Brain microvascular endothelial cell (primary cell): Measurements from ENCODE around the gene KLHL3.

Experiments
- DNase-seq: peaks from one replicate; pipeline ENCODE4 v3.0.0-alpha.2; 2020
- H3K27ac ChIP-seq: fragments of 250-450 bp; sonication (Bioruptor Pico); 2 replicates; pipeline ENCODE4 v1.5.1; 2020; ENCODE audit warnings: mild to moderate bottlenecking, moderate library complexity
- H3K27me3 ChIP-seq: fragments of 250-450 bp; sonication (Bioruptor Pico); replicated peaks from 2 replicates; pipeline ENCODE4 v1.5.1; 2020; ENCODE audit warnings: mild to moderate bottlenecking
- H3K36me3 ChIP-seq: fragments of 250-450 bp; sonication (Bioruptor Pico); replicated peaks from 2 replicates; pipeline ENCODE4 v1.5.1; 2020; ENCODE audit warnings: mild to moderate bottlenecking
- H3K4me3 ChIP-seq: 2 replicates; pipeline ENCODE4 v1.5.1; 2011; ENCODE audit warnings: low read depth, mild to moderate bottlenecking, control low read depth, low read length, moderate library complexity
- CTCF ChIP-seq: IDR thresholded peaks from 2 replicates; pipeline ENCODE4 v1.5.1; 2011; ENCODE audit warnings: low read depth, mild to moderate bottlenecking, moderate library complexity, low read length, control low read depth, inconsistent platforms; ENCODE audit errors: missing control alignments
- in situ Hi-C: cut with HindIII; loops from 2 replicates; pipeline ENCODE4 v1.10.0; 2017; ENCODE audit warnings: low sequenced_read_pairs, low pct_ligation_motif_present

Gene KLHL3

GRCh38 chr5:137693307-137693950 is 42.5 kb downstream of the KLHL3 start:
- Histone ChIP-seq H3K36me3 (no peaks in the 10 kb centered on the region), H3K4me3 (no peak overlapping the region), H3K27ac (no peak overlapping the region), H3K27me3 (no peaks in the 10 kb centered on the region)
- in situ Hi-C loops = no loop called here
- TF ChIP-seq CTCF = no peak
- no peak for DNase-seq

- Histone ChIP-seq H3K4me3 (no peak overlapping the region), H3K36me3 (no peaks in the 10 kb centered on the region), H3K27me3 (no peaks in the 10 kb centered on the region), H3K27ac (no peak overlapping the region)
- TF ChIP-seq CTCF = no peak
- no peak for DNase-seq
- in situ Hi-C loops = no loop called here
Measured at GRCh38 chr5:137689306-137689705, 46.6 kb downstream of the KLHL3 start.

- no peak overlapping the region for H3K4me3 ChIP-seq
- no peaks in the 10 kb centered on the region for H3K27me3 ChIP-seq
- TF ChIP-seq CTCF = no peak
- no peak overlapping the region for H3K27ac ChIP-seq
- in situ Hi-C loops = no loop called here
- DNase-seq = no peak
- no peaks in the 10 kb centered on the region for H3K36me3 ChIP-seq
Measured at GRCh38 chr5:137688210-137688840, 47.6 kb downstream of the KLHL3 start.

GRCh38 chr5:137684761-137685160 is 51.1 kb downstream of the KLHL3 start:
- no peak for DNase-seq
- no peak for TF ChIP-seq CTCF
- Histone ChIP-seq H3K36me3 (no peaks in the 10 kb centered on the region), H3K4me3 (no peak overlapping the region), H3K27me3 (no peaks in the 10 kb centered on the region), H3K27ac (no peak overlapping the region)
- in situ Hi-C loops = no loop called here

- H3K27ac ChIP-seq = no peak overlapping the region
- DNase-seq = no peak
- TF ChIP-seq CTCF = no peak
- no peaks in the 10 kb centered on the region for H3K36me3 ChIP-seq
- in situ Hi-C loops = no loop called here
- H3K27me3 ChIP-seq = no peaks in the 10 kb centered on the region
- no peak overlapping the region for H3K4me3 ChIP-seq
Measured at GRCh38 chr5:137681191-137681590, 54.7 kb downstream of the KLHL3 start.

- Histone ChIP-seq H3K4me3 (no peak overlapping the region), H3K36me3 (no peaks in the 10 kb centered on the region), H3K27ac (no peak overlapping the region), H3K27me3 (no peaks in the 10 kb centered on the region)
- no peak for TF ChIP-seq CTCF
- no peak for DNase-seq
- in situ Hi-C loops = no loop called here
Measured at GRCh38 chr5:137679910-137680309, 56.0 kb downstream of the KLHL3 start.
